Neural cell (in vitro differentiated cells): ENCODE data around the gene SRSF10. TPM values are rescaled to one million over a fixed set of nuclear protein-coding genes. Genes with fewer than 3 reads are reported as not detected.

ENCODE experiments used
- H2AFZ ChIP-seq: fragments of 200-600, 300-800 bp; sonication (generic), shearing (Covaris generic); 2 replicates; pipeline ENCODE4 v1.6.0; 2014; ENCODE audit warnings: low read depth, mild to moderate bottlenecking, antibody characterized with exemption, low read length, moderate library complexity
- H3F3A ChIP-seq: fragments of 200-600 bp; shearing (Covaris generic); 2 replicates; pipeline ENCODE4 v1.6.1; 2016; ENCODE audit warnings: mild to moderate bottlenecking, moderate library complexity, mixed read lengths, antibody characterized with exemption, low read length; ENCODE audit not compliant: insufficient read depth, poor library complexity, severe bottlenecking
- H3K27ac ChIP-seq: fragments of 200-600, 300-800 bp; sonication (generic), shearing (Covaris generic); 2 replicates; pipeline ENCODE4 v1.5.1; 2014; ENCODE audit warnings: mild to moderate bottlenecking, low read length, moderate library complexity
- H3K27me3 ChIP-seq: fragments of 300-800, 200-600 bp; sonication (generic), shearing (Covaris generic); 2 replicates; pipeline ENCODE4 v1.6.0; 2014; ENCODE audit warnings: mild to moderate bottlenecking, low read depth, low read length, moderate library complexity; ENCODE audit not compliant: insufficient read depth
- H3K36me3 ChIP-seq: fragments of 300-800, 200-600 bp; sonication (generic), shearing (Covaris generic); 2 replicates; pipeline ENCODE4 v1.5.1; 2014; ENCODE audit warnings: mild to moderate bottlenecking, antibody characterized with exemption, low read length, moderate library complexity; ENCODE audit not compliant: insufficient read depth
- H3K4me2 ChIP-seq: fragments of 300-800, 200-600 bp; sonication (generic), shearing (Covaris generic); 2 replicates; pipeline ENCODE4 v1.6.0; 2014; ENCODE audit warnings: mild to moderate bottlenecking, low read length
- H3K4me3 ChIP-seq: fragments of 300-800, 200-600 bp; sonication (generic), shearing (Covaris generic); 2 replicates; pipeline ENCODE4 v1.5.1; 2014; ENCODE audit warnings: mild to moderate bottlenecking, low read length, moderate library complexity
- H3K79me2 ChIP-seq: fragments of 200-600 bp; shearing (Covaris generic); replicated peaks from 2 replicates; pipeline ENCODE4 v1.6.0; 2014; ENCODE audit warnings: mild to moderate bottlenecking, low read length, moderate library complexity; ENCODE audit not compliant: insufficient read depth
- H3K9ac ChIP-seq: fragments of 300-800, 200-600 bp; sonication (generic), shearing (Covaris generic); 2 replicates; pipeline ENCODE4 v1.6.1; 2016; ENCODE audit warnings: mild to moderate bottlenecking, low read length, mixed read lengths
- H3K9me2 ChIP-seq: fragments of 200-600 bp; shearing (Covaris generic); 2 replicates; pipeline ENCODE4 v1.6.1; 2016; ENCODE audit warnings: mild to moderate bottlenecking, low read length, mixed read lengths; ENCODE audit not compliant: insufficient read depth
- H3K9me3 ChIP-seq: fragments of 200-600, 300-800 bp; sonication (generic), shearing (Covaris generic); 2 replicates; pipeline ENCODE4 v1.6.1; 2016; ENCODE audit warnings: mild to moderate bottlenecking, mixed run types, low read length, moderate library complexity, mixed read lengths
- H4K20me1 ChIP-seq: fragments of 200-600 bp; shearing (Covaris generic); 2 replicates; pipeline ENCODE4 v1.6.1; 2016; ENCODE audit warnings: mild to moderate bottlenecking, mixed run types; ENCODE audit not compliant: insufficient read depth
- CTCF ChIP-seq: fragments of 450-650 bp; IDR thresholded peaks from 2 replicates; pipeline ENCODE4 v1.5.1; 2014; ENCODE audit warnings: antibody characterized with exemption, mild to moderate bottlenecking, moderate library complexity; ENCODE audit not compliant: poor library complexity, severe bottlenecking
- EP300 ChIP-seq: fragments of 450-650 bp; conservative IDR thresholded peaks from 2 replicates; pipeline ENCODE4 v1.6.1; 2014; ENCODE audit warnings: antibody characterized with exemption, mild to moderate bottlenecking, moderate library complexity; ENCODE audit not compliant: poor library complexity, severe bottlenecking
- EZH2 ChIP-seq: fragments of 200-600, 300-800 bp; shearing (Covaris generic), sonication (generic); IDR thresholded peaks from 2 replicates; pipeline ENCODE4 v1.6.1; 2014; ENCODE audit warnings: antibody characterized with exemption, low read length, borderline replicate concordance, mild to moderate bottlenecking; ENCODE audit not compliant: insufficient read depth, poor library complexity, severe bottlenecking
- MXI1 ChIP-seq: fragments of 450-650 bp; conservative IDR thresholded peaks from 2 replicates; pipeline ENCODE4 v1.6.1; 2014; ENCODE audit warnings: antibody characterized with exemption, mild to moderate bottlenecking; ENCODE audit not compliant: poor library complexity, severe bottlenecking
- POLR2AphosphoS5 ChIP-seq: IDR thresholded peaks from 2 replicates; pipeline ENCODE4 v1.6.1; 2012
- RAD21 ChIP-seq: fragments of 450-650 bp; conservative IDR thresholded peaks from 2 replicates; pipeline ENCODE4 v1.6.1; 2014; ENCODE audit warnings: antibody characterized with exemption, mild to moderate bottlenecking, moderate library complexity
- REST ChIP-seq: IDR thresholded peaks from 2 replicates; pipeline ENCODE4 v1.6.1; 2012; ENCODE audit warnings: borderline replicate concordance
- SMC3 ChIP-seq: fragments of 450-650 bp; conservative IDR thresholded peaks from 2 replicates; pipeline ENCODE4 v1.6.1; 2014; ENCODE audit warnings: antibody characterized with exemption, mild to moderate bottlenecking, moderate library complexity; ENCODE audit not compliant: poor library complexity
- TAF1 ChIP-seq: IDR thresholded peaks from 2 replicates; pipeline ENCODE4 v1.6.1; 2012; ENCODE audit warnings: low read depth
- polyA plus RNA-seq: library from polyadenylated mRNA; depleted of rRNA; stranded (reverse); fragments of >200 nt; gene quantifications from 2 replicates; pipeline ENCODE4 v1.2.3, GENCODE V29; 2014

The SRSF10 gene
- polyA plus RNA-seq, 1 donor from 2014 or later: 201 TPM

- Histone ChIP-seq H4K20me1 (no peaks in the 10 kb centered on the region), H3K36me3 (no peaks in the 10 kb centered on the region), H3K79me2 (no peaks in the 10 kb centered on the region), H3K27me3 (no peaks in the 10 kb centered on the region), H3K27ac (no peak overlapping the region), H2AFZ (no peak overlapping the region), H3K9ac (no peak overlapping the region), H3K4me2 (no peak overlapping the region), H3K4me3 (no peak overlapping the region), H3F3A (no peaks in the 10 kb centered on the region), H3K9me2 (no peaks in the 10 kb centered on the region), H3K9me3 (no peaks in the 10 kb centered on the region)
- TF ChIP-seq EP300 (no peak), POLR2AphosphoS5 (no peak), EZH2 (no peak), TAF1 (no peak), RAD21 (no peak), MXI1 (no peak), REST (no peak), SMC3 (no peak), CTCF (no peak)
Measured at GRCh38 chr1:24020470-24020869, 40.3 kb upstream of the SRSF10 start.

GRCh38 chr1:24020025-24020424 is 39.9 kb upstream of the SRSF10 start:
- H3K27ac ChIP-seq: no peak overlapping the region
- H3K4me2 ChIP-seq: no peak overlapping the region
- H2AFZ ChIP-seq: no peak overlapping the region

More at GRCh38 chr1:24020025-24020424, 39.9 kb upstream of the SRSF10 start:
- H3F3A ChIP-seq: no peaks in the 10 kb centered on the region
- TF ChIP-seq POLR2AphosphoS5 (no peak), CTCF (no peak), SMC3 (no peak), EZH2 (no peak), EP300 (no peak)
- H3K36me3 ChIP-seq: no peaks in the 10 kb centered on the region
- no peaks in the 10 kb centered on the region for H4K20me1 ChIP-seq
- no peaks in the 10 kb centered on the region for H3K9me2 ChIP-seq
- H3K9ac ChIP-seq: no peak overlapping the region
- no peaks in the 10 kb centered on the region for H3K27me3 ChIP-seq
- no peak overlapping the region for H3K4me3 ChIP-seq
- no peaks in the 10 kb centered on the region for H3K79me2 ChIP-seq
- H3K9me3 ChIP-seq: no peaks in the 10 kb centered on the region
